ENCODE data around the gene VOPP1.

VOPP1 gene

GRCh38 chr7:55484834-55485233, 87.5 kb downstream of the VOPP1 start:
- Histone ChIP-seq H3K27me3 (ENCODE audit: insufficient read depth, low read depth) (no peaks in the 10 kb centered on the region), H2AFZ (ENCODE audit: low read depth) (no peak overlapping the region), H3K27ac (no peak overlapping the region), H3K9ac (no peak overlapping the region), H3K4me1 (ENCODE audit: low read depth, poor library complexity, severe bottlenecking) (peaks cover 81% of the 10 kb centered on the region), H3K4me3 (IDR thresholded peaks at IDR 0.05; ENCODE audit: insufficient read depth, low read depth, low read length) (no peak overlapping the region), H4K20me1 (ENCODE audit: insufficient read depth) (no peaks in the 10 kb centered on the region), H3K4me2 (no peak overlapping the region), H3K36me3 (ENCODE audit: insufficient read depth) (peaks cover 5% of the 10 kb centered on the region; the same call in 1 of the 2 replicates), H3K79me2 (ENCODE audit: insufficient read depth, low read depth) (peaks cover 34% of the 10 kb centered on the region; the same call in 1 of the 2 replicates)
- TF ChIP-seq CTCF (conservative IDR thresholded peaks at IDR 0.05; ENCODE audit: low read depth, low read length) = no peak

GRCh38 chr7:55484241-55484640, 88.1 kb downstream of the VOPP1 start:
- no peak for TF ChIP-seq CTCF (conservative IDR thresholded peaks at IDR 0.05; ENCODE audit: low read depth, low read length)
- H2AFZ ChIP-seq (ENCODE audit: low read depth) = no peak overlapping the region
- no peaks in the 10 kb centered on the region for H3K27me3 ChIP-seq (ENCODE audit: insufficient read depth, low read depth)
- H3K4me3 ChIP-seq (IDR thresholded peaks at IDR 0.05; ENCODE audit: insufficient read depth, low read depth, low read length) = no peak overlapping the region
- peaks cover 5% of the 10 kb centered on the region; the same call in 1 of the 2 replicates for H3K36me3 ChIP-seq (ENCODE audit: insufficient read depth)
- H3K9ac ChIP-seq = no peak overlapping the region
- peaks cover 81% of the 10 kb centered on the region for H3K4me1 ChIP-seq (ENCODE audit: low read depth, poor library complexity, severe bottlenecking)
- no peaks in the 10 kb centered on the region for H4K20me1 ChIP-seq (ENCODE audit: insufficient read depth)
- H3K27ac ChIP-seq = no peak overlapping the region
- no peak overlapping the region for H3K4me2 ChIP-seq
- H3K79me2 ChIP-seq (ENCODE audit: insufficient read depth, low read depth) = peaks cover 34% of the 10 kb centered on the region; the same call in 1 of the 2 replicates

GRCh38 chr7:55483046-55483445, 89.3 kb downstream of the VOPP1 start:
- Histone ChIP-seq H4K20me1 (ENCODE audit: insufficient read depth) (no peaks in the 10 kb centered on the region), H3K27me3 (ENCODE audit: insufficient read depth, low read depth) (no peaks in the 10 kb centered on the region), H3K4me1 (ENCODE audit: low read depth, poor library complexity, severe bottlenecking) (peaks cover 75% of the 10 kb centered on the region), H3K27ac (no peak overlapping the region; the same call in 1 of the 2 replicates), H3K79me2 (ENCODE audit: insufficient read depth, low read depth) (peaks cover 36% of the 10 kb centered on the region; the same call in 1 of the 2 replicates), H3K4me2 (peak overlapping the region; percentile 26; the same call in 1 of the 2 replicates), H3K9ac (no peak overlapping the region), H3K4me3 (IDR thresholded peaks at IDR 0.05; ENCODE audit: insufficient read depth, low read depth, low read length) (no peak overlapping the region), H2AFZ (ENCODE audit: low read depth) (no peak overlapping the region), H3K36me3 (ENCODE audit: insufficient read depth) (peaks cover 7% of the 10 kb centered on the region; the same call in 1 of the 2 replicates)
- no peak for TF ChIP-seq CTCF (conservative IDR thresholded peaks at IDR 0.05; ENCODE audit: low read depth, low read length)

- peaks cover 15% of the 10 kb centered on the region; the same call in 1 of the 2 replicates for H3K36me3 ChIP-seq (ENCODE audit: insufficient read depth)
- no peak for TF ChIP-seq CTCF (conservative IDR thresholded peaks at IDR 0.05; ENCODE audit: low read depth, low read length)
- no peaks in the 10 kb centered on the region for H3K27me3 ChIP-seq (ENCODE audit: insufficient read depth, low read depth)
- H2AFZ ChIP-seq (ENCODE audit: low read depth) = no peak overlapping the region
- H3K79me2 ChIP-seq (ENCODE audit: insufficient read depth, low read depth) = peaks cover 46% of the 10 kb centered on the region; the same call in 1 of the 2 replicates
- H3K9ac ChIP-seq = no peak overlapping the region
- no peaks in the 10 kb centered on the region for H4K20me1 ChIP-seq (ENCODE audit: insufficient read depth)
- H3K4me2 ChIP-seq = no peak overlapping the region
- H3K27ac ChIP-seq = no peak overlapping the region
- H3K4me1 ChIP-seq (ENCODE audit: low read depth, poor library complexity, severe bottlenecking) = peaks cover 74% of the 10 kb centered on the region
- no peak overlapping the region for H3K4me3 ChIP-seq (IDR thresholded peaks at IDR 0.05; ENCODE audit: insufficient read depth, low read depth, low read length)
Measured at GRCh38 chr7:55481155-55481554, 91.1 kb downstream of the VOPP1 start.
